ENCODE data around the gene TMEM38B. TPM values are rescaled to one million over a fixed set of nuclear protein-coding genes. Genes with fewer than 3 reads are reported as not detected.

The TMEM38B gene
- polyA plus RNA-seq, 1 of the 3 experiments (the other 2 are of a cell fraction): 6.8 TPM

DNA sequence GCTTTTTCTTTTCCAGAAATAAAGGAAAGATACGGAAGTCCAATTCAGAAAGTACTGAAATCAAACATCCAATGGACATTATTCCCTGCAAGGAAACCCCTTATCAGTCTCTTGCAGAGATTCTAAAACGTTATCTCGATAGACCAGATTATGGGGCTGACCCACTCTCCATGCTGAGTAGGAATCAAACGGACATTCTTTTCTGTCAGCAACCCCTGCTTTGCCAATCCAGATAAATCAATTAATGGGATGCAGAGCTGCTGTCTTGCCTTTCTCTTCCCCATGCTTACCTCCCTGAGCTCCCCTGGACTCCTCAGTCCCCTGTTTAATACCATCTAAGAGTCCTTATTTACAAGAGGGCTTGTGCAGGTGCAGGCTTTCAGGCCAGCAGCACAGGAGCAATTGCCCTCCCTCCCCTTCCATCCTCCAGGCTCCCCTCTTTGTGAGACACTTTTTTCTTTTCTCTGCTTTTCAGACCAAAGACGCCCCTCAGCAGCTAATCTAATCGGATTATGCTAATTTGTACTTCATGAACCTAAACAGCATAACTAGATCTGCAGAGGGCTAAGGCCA lies 17.9 kb upstream of the TMEM38B start:
- Histone ChIP-seq H3K27me3 (ENCODE audit: insufficient read depth) (no peaks in the 10 kb centered on the region), H3K4me3 (ENCODE audit: low read depth in 2 of 2, low read length in 1 of 2) (no peak overlapping the region), H3K9me3 (no peaks in the 10 kb centered on the region), H2AFZ (ENCODE audit: low read depth) (no peak overlapping the region), H3K4me2 (no peak overlapping the region), H3K36me3 (replicated peaks in 1 of 2; ENCODE audit: control insufficient read depth in 1 of 2, insufficient read depth in 2 of 2, low read length in 1 of 2) (no peaks in the 10 kb centered on the region), H4K20me1 (ENCODE audit: insufficient read depth) (no peaks in the 10 kb centered on the region), H3K9me2 (no peaks in the 10 kb centered on the region), H3K79me2 (ENCODE audit: insufficient read depth) (no peaks in the 10 kb centered on the region), H3K9ac (no peak overlapping the region), H3F3A (replicated peaks; ENCODE audit: insufficient read depth) (no peaks in the 10 kb centered on the region), H3K4me1 (ENCODE audit: control insufficient read depth in 1 of 2, insufficient read depth in 2 of 2, low read depth in 1 of 2, low read length in 1 of 2) (no peaks in the 10 kb centered on the region; a peak in 1 of 4 replicates), H3K27ac (ENCODE audit: low read depth in 2 of 2, low read length in 1 of 2) (no peak overlapping the region)
- ChIA-PET POLR2A (no interaction called here), CTCF (interaction anchor here (0.7 to 0.8 kb wide), 2 partner anchors 19 to 42 kb away, joined by 3 read pairs; no protein-coding TSS in a partner anchor)
- TF ChIP-seq EZH2phosphoT487 (IDR thresholded peaks at IDR 0.05; ENCODE audit: borderline replicate concordance, low read depth): no peak
- no peak for DNase-seq
- WGBS (ENCODE audit: low lambda C conversion rate): 44% methylated on average over 6 of the region's 6 CpGs

DNA sequence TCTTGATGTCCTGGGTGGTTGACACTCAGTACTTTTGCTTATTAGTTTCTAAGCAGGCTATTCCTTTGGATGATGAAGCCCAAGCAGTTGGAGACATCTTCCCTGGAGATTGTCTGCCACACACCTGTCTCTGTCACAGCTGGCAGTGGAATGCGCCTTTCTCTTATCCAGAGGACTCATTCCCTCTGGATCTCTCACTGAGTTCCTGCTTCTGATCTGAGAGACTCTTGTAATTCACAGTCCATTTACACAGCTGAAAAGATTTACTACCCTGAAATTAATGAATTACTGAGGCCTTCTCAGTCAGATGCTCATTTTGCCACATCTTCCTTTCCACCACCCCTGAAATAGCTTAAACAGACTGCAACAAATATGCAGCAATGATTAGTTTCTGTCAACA lies 16.2 kb upstream of the TMEM38B start:
- H2AFZ ChIP-seq (ENCODE audit: low read depth): no peak overlapping the region
- H4K20me1 ChIP-seq (ENCODE audit: insufficient read depth): no peaks in the 10 kb centered on the region
- H3K27me3 ChIP-seq (ENCODE audit: insufficient read depth): no peaks in the 10 kb centered on the region
- no peak overlapping the region for H3K4me2 ChIP-seq
- no peak overlapping the region for H3K4me3 ChIP-seq (ENCODE audit: low read depth in 2 of 2, low read length in 1 of 2)
- H3K9ac ChIP-seq: no peak overlapping the region
- CTCF ChIA-PET: interaction anchor here (0.7 to 1.7 kb wide), 3 partner anchors 10 to 25 kb away, joined by 3 to 4 read pairs (median 3); no protein-coding TSS in a partner anchor
- no peaks in the 10 kb centered on the region for H3F3A ChIP-seq (replicated peaks; ENCODE audit: insufficient read depth)
- WGBS (ENCODE audit: low lambda C conversion rate): 100% methylated on average over 1 of the region's 1 CpG
- H3K9me3 ChIP-seq: no peaks in the 10 kb centered on the region
- no peak for TF ChIP-seq SIN3A (IDR thresholded peaks at IDR 0.05; ENCODE audit: borderline replicate concordance, low read depth, low read length)
- TF ChIP-seq, protein P1, sequence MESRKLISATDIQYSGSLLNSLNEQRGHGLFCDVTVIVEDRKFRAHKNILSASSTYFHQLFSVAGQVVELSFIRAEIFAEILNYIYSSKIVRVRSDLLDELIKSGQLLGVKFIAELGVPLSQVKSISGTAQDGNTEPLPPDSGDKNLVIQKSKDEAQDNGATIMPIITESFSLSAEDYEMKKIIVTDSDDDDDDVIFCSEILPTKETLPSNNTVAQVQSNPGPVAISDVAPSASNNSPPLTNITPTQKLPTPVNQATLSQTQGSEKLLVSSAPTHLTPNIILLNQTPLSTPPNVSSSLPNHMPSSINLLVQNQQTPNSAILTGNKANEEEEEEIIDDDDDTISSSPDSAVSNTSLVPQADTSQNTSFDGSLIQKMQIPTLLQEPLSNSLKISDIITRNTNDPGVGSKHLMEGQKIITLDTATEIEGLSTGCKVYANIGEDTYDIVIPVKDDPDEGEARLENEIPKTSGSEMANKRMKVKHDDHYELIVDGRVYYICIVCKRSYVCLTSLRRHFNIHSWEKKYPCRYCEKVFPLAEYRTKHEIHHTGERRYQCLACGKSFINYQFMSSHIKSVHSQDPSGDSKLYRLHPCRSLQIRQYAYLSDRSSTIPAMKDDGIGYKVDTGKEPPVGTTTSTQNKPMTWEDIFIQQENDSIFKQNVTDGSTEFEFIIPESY (IDR thresholded peaks at IDR 0.05; ENCODE audit: borderline replicate concordance, low read depth): no peak
- TF ChIP-seq GABPA (IDR thresholded peaks at IDR 0.05; ENCODE audit: low read depth): no peak
- no peak for TF ChIP-seq YY1 (IDR thresholded peaks at IDR 0.05; ENCODE audit: low read depth)
- TF ChIP-seq CHD2 (IDR thresholded peaks at IDR 0.05; ENCODE audit: low read length, partially characterized antibody): no peak
- no peak for TF ChIP-seq FOXJ3 (CRISPR knock-in tag; IDR thresholded peaks at IDR 0.05)
- TF ChIP-seq RCOR1 (IDR thresholded peaks at IDR 0.05; ENCODE audit: low read length): no peak
- TF ChIP-seq SMC3 (IDR thresholded peaks at IDR 0.05; ENCODE audit: low read depth, low read length): no peak
- TF ChIP-seq NFIC (IDR thresholded peaks at IDR 0.05; ENCODE audit: borderline replicate concordance): no peak
- TF ChIP-seq JUND (IDR thresholded peaks at IDR 0.05): no peak
- no peak for TF ChIP-seq FOXM1 (IDR thresholded peaks at IDR 0.05; ENCODE audit: low read depth)
- TF ChIP-seq POLR2AphosphoS5 (IDR thresholded peaks at IDR 0.05; ENCODE audit: low read depth, low read length): no peak
- no peak for TF ChIP-seq EP300 (IDR thresholded peaks at IDR 0.05; ENCODE audit: borderline replicate concordance in 1 of 2, low read depth in 1 of 2, low read length in 1 of 2)
- TF ChIP-seq, protein P2, sequence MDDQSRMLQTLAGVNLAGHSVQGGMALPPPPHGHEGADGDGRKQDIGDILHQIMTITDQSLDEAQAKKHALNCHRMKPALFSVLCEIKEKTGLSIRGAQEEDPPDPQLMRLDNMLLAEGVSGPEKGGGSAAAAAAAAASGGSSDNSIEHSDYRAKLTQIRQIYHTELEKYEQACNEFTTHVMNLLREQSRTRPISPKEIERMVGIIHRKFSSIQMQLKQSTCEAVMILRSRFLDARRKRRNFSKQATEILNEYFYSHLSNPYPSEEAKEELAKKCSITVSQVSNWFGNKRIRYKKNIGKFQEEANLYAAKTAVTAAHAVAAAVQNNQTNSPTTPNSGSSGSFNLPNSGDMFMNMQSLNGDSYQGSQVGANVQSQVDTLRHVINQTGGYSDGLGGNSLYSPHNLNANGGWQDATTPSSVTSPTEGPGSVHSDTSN (IDR thresholded peaks at IDR 0.05): no peak
- TF ChIP-seq, protein P3, sequence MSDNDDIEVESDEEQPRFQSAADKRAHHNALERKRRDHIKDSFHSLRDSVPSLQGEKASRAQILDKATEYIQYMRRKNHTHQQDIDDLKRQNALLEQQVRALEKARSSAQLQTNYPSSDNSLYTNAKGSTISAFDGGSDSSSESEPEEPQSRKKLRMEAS (IDR thresholded peaks at IDR 0.05; ENCODE audit: low read depth): no peak
- no peak for TF ChIP-seq TEAD4 (IDR thresholded peaks at IDR 0.05; ENCODE audit: borderline replicate concordance, insufficient read depth)
- TF ChIP-seq, protein P4, sequence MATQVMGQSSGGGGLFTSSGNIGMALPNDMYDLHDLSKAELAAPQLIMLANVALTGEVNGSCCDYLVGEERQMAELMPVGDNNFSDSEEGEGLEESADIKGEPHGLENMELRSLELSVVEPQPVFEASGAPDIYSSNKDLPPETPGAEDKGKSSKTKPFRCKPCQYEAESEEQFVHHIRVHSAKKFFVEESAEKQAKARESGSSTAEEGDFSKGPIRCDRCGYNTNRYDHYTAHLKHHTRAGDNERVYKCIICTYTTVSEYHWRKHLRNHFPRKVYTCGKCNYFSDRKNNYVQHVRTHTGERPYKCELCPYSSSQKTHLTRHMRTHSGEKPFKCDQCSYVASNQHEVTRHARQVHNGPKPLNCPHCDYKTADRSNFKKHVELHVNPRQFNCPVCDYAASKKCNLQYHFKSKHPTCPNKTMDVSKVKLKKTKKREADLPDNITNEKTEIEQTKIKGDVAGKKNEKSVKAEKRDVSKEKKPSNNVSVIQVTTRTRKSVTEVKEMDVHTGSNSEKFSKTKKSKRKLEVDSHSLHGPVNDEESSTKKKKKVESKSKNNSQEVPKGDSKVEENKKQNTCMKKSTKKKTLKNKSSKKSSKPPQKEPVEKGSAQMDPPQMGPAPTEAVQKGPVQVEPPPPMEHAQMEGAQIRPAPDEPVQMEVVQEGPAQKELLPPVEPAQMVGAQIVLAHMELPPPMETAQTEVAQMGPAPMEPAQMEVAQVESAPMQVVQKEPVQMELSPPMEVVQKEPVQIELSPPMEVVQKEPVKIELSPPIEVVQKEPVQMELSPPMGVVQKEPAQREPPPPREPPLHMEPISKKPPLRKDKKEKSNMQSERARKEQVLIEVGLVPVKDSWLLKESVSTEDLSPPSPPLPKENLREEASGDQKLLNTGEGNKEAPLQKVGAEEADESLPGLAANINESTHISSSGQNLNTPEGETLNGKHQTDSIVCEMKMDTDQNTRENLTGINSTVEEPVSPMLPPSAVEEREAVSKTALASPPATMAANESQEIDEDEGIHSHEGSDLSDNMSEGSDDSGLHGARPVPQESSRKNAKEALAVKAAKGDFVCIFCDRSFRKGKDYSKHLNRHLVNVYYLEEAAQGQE (IDR thresholded peaks at IDR 0.05; ENCODE audit: low read depth, low read length): no peak
- TF ChIP-seq FOSL2 (IDR thresholded peaks at IDR 0.05; ENCODE audit: borderline replicate concordance, low read depth): no peak
- TF ChIP-seq TCF12 (IDR thresholded peaks at IDR 0.05): no peak
- POLR2A ChIA-PET: no interaction called here
- H3K36me3 ChIP-seq (replicated peaks in 1 of 2; ENCODE audit: control insufficient read depth in 1 of 2, insufficient read depth in 2 of 2, low read length in 1 of 2): no peaks in the 10 kb centered on the region
- no peak overlapping the region for H3K27ac ChIP-seq (ENCODE audit: low read depth in 2 of 2, low read length in 1 of 2)
- no peak for DNase-seq
- no peaks in the 10 kb centered on the region for H3K9me2 ChIP-seq
- H3K79me2 ChIP-seq (ENCODE audit: insufficient read depth): no peaks in the 10 kb centered on the region
- H3K4me1 ChIP-seq (ENCODE audit: control insufficient read depth in 1 of 2, insufficient read depth in 2 of 2, low read depth in 1 of 2, low read length in 1 of 2): no peaks in the 10 kb centered on the region; a peak in 1 of 4 replicates
